ENCODE data around the gene ZNF654. TPM values are rescaled to one million over a fixed set of nuclear protein-coding genes. Genes with fewer than 3 reads are reported as not detected.

ZNF654 gene
- total and polyA plus RNA-seq, 2 of the 13 experiments (the other 11 are each of a cell fraction or from before 2014, with no cell fraction given) = 1.8 to 4.1 TPM

- TF ChIP-seq THAP9 (CRISPR knock-in tag; IDR thresholded peaks at IDR 0.05; ENCODE audit: borderline replicate concordance) = no peak
- TF ChIP-seq STAG1 (CRISPR knock-in tag; IDR thresholded peaks at IDR 0.05) = no peak
- TF ChIP-seq ZXDC (CRISPR knock-in tag; IDR thresholded peaks at IDR 0.05) = 0 out of 2 replicates have a peak, but pooled peaks have one; percentile 32
- TF ChIP-seq ZFP82 (CRISPR knock-in tag; IDR thresholded peaks at IDR 0.05; ENCODE audit: borderline replicate concordance) = peak; percentile 75; the same call in 1 of the 2 replicates
- no peak for TF ChIP-seq ATF5 (CRISPR knock-in tag; IDR thresholded peaks at IDR 0.05; ENCODE audit: low read depth)
- no peak for TF ChIP-seq ZNF83 (CRISPR knock-in tag; IDR thresholded peaks at IDR 0.05; ENCODE audit: borderline replicate concordance)
- no peak for TF ChIP-seq MAFK (conservative IDR thresholded peaks at IDR 0.05 in 1 of 2, IDR thresholded peaks at IDR 0.05 in 1 of 2; ENCODE audit: low read length in 2 of 2)
- TF ChIP-seq ZNF34 (CRISPR knock-in tag; IDR thresholded peaks at IDR 0.05; ENCODE audit: borderline replicate concordance) = no peak
- TF ChIP-seq REST (IDR thresholded peaks at IDR 0.05; ENCODE audit: borderline replicate concordance in 1 of 2, low read depth in 1 of 2, low read length in 2 of 2) = no peak
- TF ChIP-seq ZNF563 (CRISPR knock-in tag; IDR thresholded peaks at IDR 0.05) = no peak
- no peak for TF ChIP-seq SYNCRIP (IDR thresholded peaks at IDR 0.05; ENCODE audit: insufficient read depth, low read depth, low read length)
- peak; percentile 99 for TF ChIP-seq NFYC (CRISPR knock-in tag; IDR thresholded peaks at IDR 0.05)
- TF ChIP-seq POGZ (CRISPR knock-in tag; IDR thresholded peaks at IDR 0.05) = peak; percentile 82; the same call in 1 of the 2 replicates
- no peak for TF ChIP-seq ZSCAN12 (CRISPR knock-in tag; IDR thresholded peaks at IDR 0.05)
- TF ChIP-seq ZNF350 (CRISPR knock-in tag; IDR thresholded peaks at IDR 0.05; ENCODE audit: borderline replicate concordance, low read depth) = no peak; the same call in 1 of the 2 replicates
- TF ChIP-seq SALL1 (CRISPR knock-in tag; IDR thresholded peaks at IDR 0.05) = peak; percentile 55
- 0 out of 2 replicates have a peak, but pooled peaks have one; percentile 36 for TF ChIP-seq ZNF761 (CRISPR knock-in tag; conservative IDR thresholded peaks at IDR 0.05)
Measured at GRCh38 chr3:88058581-88059379, at the start of gene ZNF654, which contains the start of gene CGGBP1 (continued).

Data from HepG2 (cell line).